GM18502 (cell line): ENCODE measurements around the gene DNPH1.
A peak's percentile ranks its signal among the peaks of the same experiment; 100 is the strongest.

Experiments
- ATAC-seq: cut with Tn5 transposase; IDR thresholded peaks from one replicate; pipeline ENCODE4 v1.9.1; 2021; ENCODE audit warnings: mild to moderate bottlenecking; ENCODE audit not compliant: unreplicated experiment, poor library complexity

Gene DNPH1

DNA sequence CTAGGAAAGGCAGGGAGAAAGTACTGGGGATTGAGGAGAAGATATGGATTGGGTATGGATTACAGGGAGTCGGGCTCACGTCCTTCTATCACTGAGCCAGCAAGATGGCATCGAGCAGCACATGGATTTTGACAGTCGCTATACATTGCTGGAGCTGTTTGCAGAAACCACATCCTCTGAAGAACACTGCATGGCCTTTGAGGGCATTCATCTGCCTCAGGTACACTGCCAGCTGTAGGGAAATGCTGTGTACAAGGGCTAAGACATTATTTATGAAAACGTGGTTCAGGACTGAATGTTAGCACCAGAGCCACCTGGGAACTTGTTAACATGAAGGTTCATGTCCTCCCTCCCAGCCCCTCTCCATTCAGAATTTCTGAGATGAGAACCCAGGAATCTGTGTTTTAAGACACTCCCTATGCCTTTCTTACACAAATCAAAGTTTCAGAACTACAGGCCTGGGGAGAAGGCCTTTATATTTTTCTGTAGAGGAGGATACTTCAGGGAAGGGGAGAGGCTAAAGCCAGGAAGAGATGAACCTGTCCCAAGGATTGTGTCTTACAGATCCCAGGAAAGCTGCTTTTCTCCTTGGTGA lies 43.8 kb downstream of the DNPH1 start:
- no peak for ATAC-seq

DNA sequence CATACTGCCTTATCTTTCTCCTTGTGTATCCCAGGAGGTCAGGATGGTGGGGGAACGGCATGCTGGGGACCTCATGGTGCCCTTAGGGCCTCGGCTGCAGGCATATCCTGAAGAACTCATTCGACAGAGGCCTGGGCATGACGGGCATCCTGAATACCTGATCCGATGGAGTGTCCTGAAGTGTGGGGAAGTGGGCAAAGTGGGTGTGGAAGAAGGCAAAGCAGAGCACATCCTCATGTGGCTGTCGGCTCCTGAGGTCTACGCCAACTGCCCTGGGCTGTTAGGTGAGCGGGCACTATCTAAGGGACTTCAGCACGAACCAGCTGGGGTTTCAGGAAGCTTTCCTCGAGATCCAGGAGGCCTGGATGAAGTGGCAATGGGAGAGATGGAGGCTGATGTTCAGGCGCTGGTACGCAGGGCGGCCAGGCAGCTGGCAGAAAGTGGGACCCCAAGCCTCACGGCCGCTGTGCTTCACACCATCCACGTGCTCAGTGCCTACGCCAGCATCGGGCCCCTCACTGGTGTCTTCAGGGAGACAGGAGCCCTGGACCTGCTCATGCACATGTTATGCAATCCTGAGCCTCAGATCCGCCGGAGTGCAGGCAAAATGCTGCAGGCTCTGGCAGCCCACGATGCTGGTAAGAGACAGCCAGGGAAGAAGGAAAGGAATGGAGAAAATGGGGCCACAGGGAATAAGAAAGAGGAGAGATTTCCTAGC lies 44.9 kb downstream of the DNPH1 start:
- no peak for ATAC-seq

DNA sequence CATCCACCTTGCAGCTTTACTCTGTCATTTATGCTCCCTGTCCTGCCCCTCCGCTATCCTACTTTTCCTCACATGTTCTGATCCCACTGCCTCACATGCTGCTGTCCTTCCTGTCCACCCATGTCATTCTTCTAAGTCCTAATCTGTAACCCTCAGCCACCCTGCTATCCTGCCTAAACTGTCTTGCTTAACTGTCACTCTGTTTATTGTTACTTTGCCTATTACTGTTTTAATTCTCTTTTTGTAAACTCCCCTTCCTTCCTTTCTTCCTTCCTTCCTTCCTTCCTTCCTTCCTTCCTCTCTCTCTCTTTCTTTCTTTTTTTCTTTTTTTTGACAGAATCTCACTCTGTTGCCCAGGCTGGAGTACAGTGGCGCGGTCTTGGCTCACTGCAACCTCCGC lies 45.8 kb downstream of the DNPH1 start:
- ATAC-seq, result no peak

DNA sequence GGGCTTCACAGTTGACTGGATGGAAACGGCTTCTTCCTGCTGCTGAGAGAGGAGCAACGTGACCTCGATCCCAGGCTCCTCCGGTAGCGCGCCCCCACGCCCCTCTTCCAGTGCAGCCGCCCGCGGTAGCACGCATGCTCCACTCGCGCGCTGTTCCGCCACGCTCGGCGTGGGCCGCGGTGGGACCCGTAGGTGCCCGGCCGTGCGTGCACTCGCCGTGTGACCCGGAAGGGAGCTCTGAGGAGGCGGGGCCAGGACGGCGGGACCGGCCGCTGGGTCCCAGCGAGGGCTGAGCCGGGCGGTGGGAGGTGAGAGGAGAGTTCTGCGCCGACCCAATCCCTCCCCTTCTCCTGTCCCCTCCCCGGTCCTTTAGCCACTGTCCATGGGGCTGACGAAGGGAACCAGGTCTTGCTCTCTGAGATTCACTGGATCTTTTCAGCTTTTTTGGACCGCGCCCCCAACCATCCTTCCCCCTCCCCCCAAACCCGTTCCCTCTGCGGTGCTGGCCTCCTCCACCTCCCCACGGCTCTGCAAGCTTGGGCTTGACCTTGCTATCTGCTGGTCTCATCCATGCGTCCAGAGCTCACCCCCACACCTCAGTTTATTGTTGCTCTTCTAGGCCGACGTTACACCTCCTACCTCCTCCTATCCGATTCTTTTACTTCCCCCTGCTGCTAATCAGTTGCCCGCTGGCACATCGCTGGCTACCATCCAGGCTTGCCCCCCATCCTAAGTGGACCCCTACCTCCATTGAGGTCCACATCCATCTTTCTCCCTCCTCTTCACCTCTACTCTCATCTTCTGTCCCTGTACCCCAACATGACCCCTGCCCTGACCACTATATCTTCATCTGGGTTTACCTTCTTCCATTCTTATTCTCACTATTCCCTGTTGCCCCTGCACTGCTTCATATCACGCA lies 47.1 kb downstream of the DNPH1 start, which contains the start of gene CUL9:
TSS of gene CUL9 (plus strand) at position 255 of the 919 bp plus-strand sequence. CDS start 2,115 bp downstream, outside the sequence.
- ATAC-seq, result peak; percentile 95

DNA sequence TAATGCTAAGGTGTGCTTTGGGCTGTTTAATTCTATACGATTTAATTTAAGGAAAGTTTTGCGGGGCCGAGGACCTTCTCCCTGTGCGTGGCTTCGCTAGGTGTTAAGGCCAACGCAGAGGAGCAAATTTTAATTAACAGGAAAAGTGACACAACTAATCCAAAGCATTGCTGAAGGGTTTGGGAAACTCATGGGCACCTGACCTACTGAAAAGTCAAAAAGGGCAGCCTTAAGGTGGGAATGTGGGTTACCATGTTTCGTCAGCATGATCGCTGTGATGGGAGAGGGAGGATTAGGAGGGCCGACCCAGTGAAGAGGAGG lies 47.7 kb downstream of the DNPH1 start:
- ATAC-seq, result no peak

DNA sequence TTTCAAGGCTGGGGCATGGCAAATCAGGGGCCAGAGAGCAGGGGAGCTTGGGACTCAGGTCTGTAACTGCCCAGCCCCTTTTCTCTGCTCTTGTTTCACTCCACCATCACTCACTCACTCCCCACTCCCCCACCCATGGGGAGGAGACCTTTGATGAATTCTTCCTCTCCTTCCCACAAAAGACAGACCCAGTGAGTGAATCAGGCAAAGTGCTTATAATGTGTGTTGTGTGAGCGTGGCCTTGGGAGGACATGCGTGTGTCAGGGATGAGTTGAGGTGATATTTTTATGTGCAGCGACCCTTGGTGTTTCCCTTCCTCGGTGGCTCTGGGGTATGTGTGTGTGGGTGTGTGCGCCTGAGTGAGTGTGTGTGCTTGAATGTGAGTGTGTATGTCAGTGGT lies 48.3 kb downstream of the DNPH1 start:
- ATAC-seq, result no peak

DNA sequence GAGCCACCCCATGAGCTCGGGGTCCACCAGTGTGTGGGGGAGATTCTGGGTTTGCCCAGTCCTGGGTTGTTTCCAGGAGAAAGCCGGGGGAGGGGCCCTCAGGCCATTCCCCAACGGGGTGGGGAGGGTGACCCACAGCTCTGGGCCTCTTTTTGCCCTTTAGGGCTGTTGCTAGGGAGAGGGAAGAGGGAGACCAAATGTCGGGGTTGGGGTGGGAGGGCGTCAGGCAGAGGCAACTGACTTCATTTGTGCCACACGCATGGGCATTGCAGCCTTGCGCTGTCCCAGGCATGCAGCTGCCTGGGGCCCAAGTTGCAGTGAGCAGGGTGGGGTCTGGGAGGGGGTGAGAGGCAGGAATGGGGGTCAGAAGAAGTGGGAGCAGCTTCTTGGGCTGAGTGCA lies 49.2 kb downstream of the DNPH1 start:
- ATAC-seq, result no peak

DNA sequence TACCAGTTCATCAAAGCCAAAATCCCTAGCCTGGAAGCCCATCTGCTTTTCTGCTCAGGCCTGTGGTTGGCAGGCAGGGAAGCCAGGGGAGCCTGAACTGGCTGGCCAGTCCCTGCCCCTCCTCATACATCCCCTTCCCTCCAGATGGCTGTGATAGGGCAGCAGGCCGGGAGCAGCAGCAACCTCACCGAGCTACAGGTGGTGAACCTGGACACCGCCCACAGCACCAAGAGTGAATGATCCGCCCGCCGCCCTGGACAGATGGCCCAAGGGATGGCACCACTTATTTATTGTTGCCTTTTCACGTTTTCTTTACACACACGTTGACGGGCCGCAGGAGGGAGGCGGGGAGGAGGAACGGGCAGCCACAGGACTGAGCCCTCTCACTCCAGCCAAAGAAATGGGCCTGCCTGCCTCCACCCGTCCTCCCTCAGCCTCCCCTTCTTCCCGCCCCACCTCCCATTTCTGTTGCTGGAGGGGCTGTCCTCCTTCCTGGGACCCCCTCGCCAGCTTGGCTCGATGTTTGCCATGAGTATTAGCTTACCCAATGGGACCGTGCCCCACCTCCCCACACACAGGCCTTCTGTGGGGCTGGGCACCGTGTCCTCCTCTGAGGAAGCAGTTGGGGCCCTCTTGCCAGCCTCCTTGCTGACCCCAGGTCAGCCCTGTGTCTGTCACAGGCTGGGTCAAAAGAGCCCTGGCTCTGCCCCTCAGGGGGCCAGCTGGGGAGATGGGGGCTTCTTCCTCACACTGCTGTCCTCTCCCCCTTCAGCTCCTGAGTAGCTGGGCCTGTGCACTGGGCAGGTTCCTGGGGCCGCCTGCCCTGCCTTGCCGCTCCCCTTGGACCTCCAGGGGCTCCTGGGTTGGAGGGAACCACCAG lies 50.1 kb downstream of the DNPH1 start:
- ATAC-seq, result no peak

DNA sequence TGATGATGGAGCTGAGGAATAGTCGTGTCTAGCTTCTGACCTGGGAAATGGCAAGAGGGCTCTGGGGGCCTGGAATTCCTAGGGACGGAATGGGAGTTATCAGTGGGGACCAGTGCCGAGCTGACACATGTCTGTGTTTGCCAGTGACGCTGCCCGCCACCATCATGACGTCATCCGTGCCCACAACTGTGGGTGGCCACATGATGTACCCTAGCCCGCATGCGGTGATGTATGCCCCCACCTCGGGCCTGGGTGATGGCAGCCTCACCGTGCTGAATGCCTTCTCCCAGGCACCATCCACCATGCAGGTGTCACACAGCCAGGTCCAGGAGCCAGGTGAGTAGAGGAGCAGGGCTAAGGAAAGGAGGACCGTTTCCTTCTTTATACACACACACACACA lies 51.1 kb downstream of the DNPH1 start:
- ATAC-seq, result no peak

DNA sequence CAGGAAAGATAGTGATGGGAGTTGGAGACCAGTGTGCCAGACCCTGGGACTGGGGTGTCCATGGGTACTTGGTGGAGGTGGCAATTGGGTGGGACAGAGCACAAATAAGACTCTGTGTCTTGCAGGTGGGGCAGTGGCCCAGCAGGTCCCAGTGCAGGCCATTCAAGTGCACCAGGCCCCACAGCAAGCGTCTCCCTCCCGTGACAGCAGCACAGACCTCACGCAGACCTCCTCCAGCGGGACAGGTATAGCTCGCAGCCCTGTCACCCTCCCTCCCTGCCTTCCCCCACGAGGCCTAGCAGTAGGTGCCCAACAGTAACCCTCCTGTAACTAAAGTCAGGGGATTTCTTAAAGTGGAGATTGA lies 52.9 kb downstream of the DNPH1 start:
- no peak for ATAC-seq

DNA sequence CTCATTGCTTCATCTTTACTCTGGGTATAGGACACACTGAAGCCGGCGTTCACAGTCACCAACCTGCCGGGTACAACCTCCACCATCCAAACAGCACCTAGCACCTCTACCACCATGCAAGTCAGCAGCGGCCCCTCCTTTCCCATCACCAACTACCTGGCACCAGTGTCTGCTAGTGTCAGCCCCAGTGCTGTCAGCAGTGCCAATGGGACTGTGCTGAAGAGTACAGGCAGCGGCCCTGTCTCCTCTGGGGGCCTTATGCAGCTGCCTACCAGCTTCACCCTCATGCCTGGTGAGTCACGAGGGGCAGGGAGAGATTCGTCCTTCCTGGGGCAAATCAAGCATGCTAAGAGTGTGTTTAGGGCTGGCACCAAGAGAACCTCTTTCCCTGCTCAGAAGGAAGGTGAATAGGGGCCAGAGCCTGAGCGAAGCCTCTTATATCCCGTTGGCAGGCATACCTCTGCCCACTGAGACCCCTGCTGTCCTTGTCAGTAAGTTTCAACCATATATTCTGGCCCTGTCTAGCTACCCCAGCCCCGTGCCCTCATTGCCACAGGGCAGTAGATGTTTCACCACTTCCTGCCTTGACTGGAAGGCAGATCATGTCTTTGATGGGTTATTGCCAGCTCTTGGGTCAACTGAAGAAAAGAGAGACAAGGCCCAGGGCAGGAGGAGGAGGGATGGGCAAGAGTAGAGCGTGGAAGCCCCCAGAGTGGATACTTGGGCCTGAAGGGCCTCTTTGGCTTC lies 53.4 kb downstream of the DNPH1 start:
- no peak for ATAC-seq
